Mesenchymal stem cell (in vitro differentiated cells and primary cell): ENCODE measurements around the gene AKAP6.

Source experiments
- DNase-seq: peaks from one replicate; pipeline ENCODE4 v3.0.0-alpha.2; 2013
- H2AFZ ChIP-seq: one replicate; pipeline ENCODE4 v1.6.1; 2013; ENCODE audit warnings: low read depth, mild to moderate bottlenecking, control low read depth, inconsistent platforms, low read length, moderate library complexity
- H2AK5ac ChIP-seq: 2 replicates; pipeline ENCODE4 v1.6.1; 2013; ENCODE audit warnings: low read length, moderate library complexity, mild to moderate bottlenecking, inconsistent platforms; ENCODE audit not compliant: severe bottlenecking
- H2BK120ac ChIP-seq: one replicate; pipeline ENCODE4 v1.6.1; 2013; ENCODE audit warnings: low read depth, mild to moderate bottlenecking, inconsistent platforms, low read length, moderate library complexity
- H2BK12ac ChIP-seq, 2 experiments: one replicate each; pipeline ENCODE4 v1.6.1; 2013; ENCODE audit warnings: inconsistent platforms in 2 of 2, low read length in 2 of 2, mild to moderate bottlenecking in 2 of 2, moderate library complexity in 2 of 2, control low read depth in 1 of 2
- H2BK15ac ChIP-seq: one replicate; pipeline ENCODE4 v1.6.1; 2013; ENCODE audit warnings: mild to moderate bottlenecking, low read depth, inconsistent platforms; ENCODE audit not compliant: poor library complexity, severe bottlenecking
- H2BK5ac ChIP-seq: 2 replicates; pipeline ENCODE4 v1.6.1; 2013; ENCODE audit warnings: low read depth, mild to moderate bottlenecking, low read length, control low read depth, inconsistent platforms; ENCODE audit not compliant: poor library complexity, severe bottlenecking
- H3K14ac ChIP-seq, 2 experiments: one replicate each; pipeline ENCODE4 v1.6.1; 2013; ENCODE audit warnings: inconsistent platforms in 2 of 2, low read length in 2 of 2, control low read depth in 1 of 2, mild to moderate bottlenecking in 1 of 2, moderate library complexity in 1 of 2
- H3K18ac ChIP-seq, 2 experiments: one replicate each; pipeline ENCODE4 v1.6.1; 2013; ENCODE audit warnings: inconsistent platforms in 2 of 2, low read length in 2 of 2, control low read depth in 1 of 2, low read depth in 1 of 2, mild to moderate bottlenecking in 1 of 2
- H3K23ac ChIP-seq, 2 experiments: one replicate each; pipeline ENCODE4 v1.6.1; 2013; ENCODE audit warnings: inconsistent platforms in 2 of 2, low read length in 2 of 2, mild to moderate bottlenecking in 2 of 2, moderate library complexity in 2 of 2, control low read depth in 1 of 2
- H3K27ac ChIP-seq: 2 replicates; pipeline ENCODE4 v1.5.1; 2013; ENCODE audit warnings: mild to moderate bottlenecking, moderate library complexity, low read length, control low read depth, inconsistent platforms; ENCODE audit not compliant: poor library complexity, severe bottlenecking
- H3K27me3 ChIP-seq, 2 experiments: 2 replicates each; pipeline versions ENCODE4 v1.6.1 to v1.7.0; 2013; ENCODE audit warnings: low read length in 2 of 2, mild to moderate bottlenecking in 2 of 2, moderate library complexity in 2 of 2, control low read depth in 1 of 2, inconsistent platforms in 1 of 2; ENCODE audit not compliant: control insufficient read depth in 1 of 2, insufficient read depth in 1 of 2
- H3K36me3 ChIP-seq, 2 experiments: 2 replicates each; pipeline versions ENCODE4 v1.6.1 to v1.7.0; 2013; ENCODE audit warnings: low read length in 2 of 2, control low read depth in 1 of 2, inconsistent platforms in 1 of 2, low read depth in 1 of 2, mild to moderate bottlenecking in 1 of 2; ENCODE audit not compliant: insufficient read depth in 2 of 2, control insufficient read depth in 1 of 2
- H3K4ac ChIP-seq, 2 experiments: one replicate each; pipeline ENCODE4 v1.6.1; 2013; ENCODE audit warnings: inconsistent platforms in 2 of 2, low read length in 2 of 2, mild to moderate bottlenecking in 2 of 2, moderate library complexity in 2 of 2, control low read depth in 1 of 2, low read depth in 1 of 2
- H3K4me1 ChIP-seq: 2 replicates; pipeline ENCODE4 v1.6.1; 2013; ENCODE audit warnings: low read depth, low read length, control low read depth; ENCODE audit not compliant: control insufficient read depth, insufficient read depth
- H3K4me2 ChIP-seq: 2 replicates; pipeline ENCODE4 v1.6.1; 2013; ENCODE audit warnings: low read length, mild to moderate bottlenecking, inconsistent platforms; ENCODE audit not compliant: poor library complexity, severe bottlenecking
- H3K4me3 ChIP-seq, 2 experiments: 2 replicates each; pipeline versions ENCODE4 v1.5.1 to v1.7.0; 2013; ENCODE audit warnings: low read length in 2 of 2, mild to moderate bottlenecking in 2 of 2, control low read depth in 1 of 2, low read depth in 1 of 2; ENCODE audit not compliant: insufficient read depth in 1 of 2
- H3K79me1 ChIP-seq: replicated peaks from 2 replicates; pipeline ENCODE4 v1.6.1; 2013; ENCODE audit warnings: mild to moderate bottlenecking, control low read depth, low read length, inconsistent platforms; ENCODE audit not compliant: poor library complexity, severe bottlenecking
- H3K9ac ChIP-seq: 2 replicates; pipeline ENCODE4 v1.7.0; 2013; ENCODE audit warnings: mild to moderate bottlenecking, low read length, moderate library complexity
- H3K9me3 ChIP-seq: 2 replicates; pipeline ENCODE4 v1.7.0; 2013; ENCODE audit warnings: mild to moderate bottlenecking, low read length; ENCODE audit not compliant: control insufficient read depth
- H4K8ac ChIP-seq: one replicate; pipeline ENCODE4 v1.6.1; 2013; ENCODE audit warnings: inconsistent platforms, mild to moderate bottlenecking, low read length, moderate library complexity
- H4K91ac ChIP-seq: one replicate; pipeline ENCODE4 v1.6.1; 2013; ENCODE audit warnings: mild to moderate bottlenecking, low read length, inconsistent platforms
- WGBS: methylation state at CpG from one replicate; pipeline ENCODE4 v1.1.7; 2013; ENCODE audit warnings: mixed read lengths; 5-methylcytosine and 5-hydroxymethylcytosine counted together

Gene AKAP6

GRCh38 chr14:32545095-32545494 is 216.0 kb downstream of the AKAP6 start:
- Histone ChIP-seq H4K91ac (no peak overlapping the region), H2BK5ac (no peak overlapping the region), H3K4me3 (no peak overlapping the region), H3K4me2 (no peak overlapping the region), H2BK15ac (no peak overlapping the region), H3K9me3 (no peaks in the 10 kb centered on the region), H2AFZ (no peak overlapping the region), H3K9ac (no peak overlapping the region), H3K79me1 (no peaks in the 10 kb centered on the region), H3K23ac (no peak overlapping the region), H3K14ac (no peak overlapping the region), H3K27me3 (peaks cover 0 to 6% of the 10 kb centered on the region in 2 experiments), H3K4me1 (no peaks in the 10 kb centered on the region), H2AK5ac (no peak overlapping the region), H2BK12ac (no peak overlapping the region), H3K36me3 (no peaks in the 10 kb centered on the region), H4K8ac (no peak overlapping the region), H2BK120ac (no peak overlapping the region), H3K4ac (no peak overlapping the region), H3K27ac (no peak overlapping the region), H3K18ac (no peak overlapping the region)
- DNase-seq: peak; percentile 36
- WGBS: 68% methylated on average over 4 of the region's 4 CpGs

- no peaks in the 10 kb centered on the region for H3K9me3 ChIP-seq
- H2BK120ac ChIP-seq: no peak overlapping the region
- H3K23ac ChIP-seq: no peak overlapping the region
- H2BK5ac ChIP-seq: no peak overlapping the region
- H4K91ac ChIP-seq: no peak overlapping the region
- WGBS: 89% methylated on average over 9 of the region's 10 CpGs
- DNase-seq: no peak
- no peak overlapping the region for H3K4me3 ChIP-seq
- peaks cover 0 to 6% of the 10 kb centered on the region in 2 experiments for H3K27me3 ChIP-seq
- H2BK15ac ChIP-seq: no peak overlapping the region
- H3K9ac ChIP-seq: no peak overlapping the region
- no peak overlapping the region for H2BK12ac ChIP-seq
- peak overlapping the region in 1 of 2 experiments; percentile 21 for H3K18ac ChIP-seq
- H3K4ac ChIP-seq: peak overlapping the region in 1 of 2 experiments; percentile 26
- H2AFZ ChIP-seq: no peak overlapping the region
- H2AK5ac ChIP-seq: no peak overlapping the region
- H3K27ac ChIP-seq: no peak overlapping the region
- no peak overlapping the region for H3K4me2 ChIP-seq
- H3K14ac ChIP-seq: peak overlapping the region in 1 of 2 experiments; percentile 20
- H4K8ac ChIP-seq: no peak overlapping the region
- no peaks in the 10 kb centered on the region for H3K36me3 ChIP-seq
- H3K79me1 ChIP-seq: no peaks in the 10 kb centered on the region
- no peaks in the 10 kb centered on the region for H3K4me1 ChIP-seq
These were observed 216.6 kb downstream of the AKAP6 start for GRCh38 chr14:32545506-32546210.

GRCh38 chr14:32546246-32546645 is 217.1 kb downstream of the AKAP6 start:
- H3K4me1 ChIP-seq: no peaks in the 10 kb centered on the region

GRCh38 chr14:32552766-32553165 is 223.7 kb downstream of the AKAP6 start:
- Histone ChIP-seq H2BK12ac (no peak overlapping the region), H2BK15ac (no peak overlapping the region), H3K4me1 (no peaks in the 10 kb centered on the region), H2AFZ (no peak overlapping the region), H3K4me3 (no peak overlapping the region), H3K14ac (no peak overlapping the region), H3K27me3 (no peaks in the 10 kb centered on the region), H3K79me1 (no peaks in the 10 kb centered on the region), H4K8ac (no peak overlapping the region), H2BK5ac (no peak overlapping the region), H3K23ac (no peak overlapping the region), H3K18ac (no peak overlapping the region), H4K91ac (no peak overlapping the region), H3K9me3 (no peaks in the 10 kb centered on the region), H3K27ac (no peak overlapping the region), H3K4ac (no peak overlapping the region), H2BK120ac (no peak overlapping the region), H2AK5ac (no peak overlapping the region), H3K36me3 (no peaks in the 10 kb centered on the region), H3K4me2 (no peak overlapping the region), H3K9ac (no peak overlapping the region)
- no peak for DNase-seq

More at GRCh38 chr14:32546246-32546645, 217.1 kb downstream of the AKAP6 start:
- Histone ChIP-seq H3K18ac (no peak overlapping the region), H2AK5ac (no peak overlapping the region), H2BK120ac (no peak overlapping the region), H3K4me3 (no peak overlapping the region), H4K91ac (no peak overlapping the region), H3K4me2 (no peak overlapping the region), H4K8ac (no peak overlapping the region), H2BK12ac (no peak overlapping the region), H2AFZ (no peak overlapping the region), H3K9ac (no peak overlapping the region), H2BK5ac (no peak overlapping the region), H3K4ac (no peak overlapping the region), H2BK15ac (no peak overlapping the region), H3K27ac (no peak overlapping the region), H3K79me1 (no peaks in the 10 kb centered on the region), H3K14ac (no peak overlapping the region), H3K36me3 (no peaks in the 10 kb centered on the region), H3K27me3 (peaks cover 0 to 6% of the 10 kb centered on the region in 2 experiments), H3K23ac (no peak overlapping the region), H3K9me3 (no peaks in the 10 kb centered on the region)
- WGBS: 83% methylated on average over 1 of the region's 2 CpGs
- DNase-seq: no peak
